Adrenal gland (tissue), 12 donors: ENCODE measurements around the gene RALY. TPM values are rescaled to one million over a fixed set of nuclear protein-coding genes. Genes with fewer than 3 reads are reported as not detected.

ENCODE experiments used
- microRNA-seq, 3 donors: library from miRNA; unstranded; fragments of <30 nt; microRNA quantifications; one replicate each; pipeline ENCODE4, GENCODE V29; 2017 to 2020
- polyA plus RNA-seq, 3 donors: library from polyadenylated mRNA; stranded (reverse); fragments of 200-250 nt in 2 of 3; fragments of 350-450 nt in 1 of 3; fragmentation: Illumina TruSeq in 1 of 3; extraction: RNeasy Lipid Tissue Mini Kit (QIAGEN cat#74804) in 1 of 3; gene quantifications; one replicate each; pipeline ENCODE4 v1.2.3, GENCODE V29; 2013 to 2014
- small RNA-seq, 2 donors: library from RNA; depleted of rRNA; stranded (forward); fragments of <200 nt; gene quantifications; one replicate each; pipeline ENCODE3, GENCODE V24; 2016
- total RNA-seq, 9 donors: library from RNA; depleted of rRNA in 4 of 9; stranded (reverse); fragments of >200 nt in 4 of 9; fragments of 120-200 nt in 1 of 9; fragmentation: NEBNext Ultra II Directional in 1 of 9; extraction: Animal tissue kit (Norgen Biotek cat#: 25700) in 1 of 9; gene quantifications; one replicate each; pipeline versions ENCODE4 v1.1.0 to v1.2.4, GENCODE V29; 2013 to 2023
- donor health status: healthy with polysubstance abuse.
- donor health status: Bipolar disorder and iron deficiency.
- donor health status: DM: yes; HTN: yes; CAD: no.
- donor health status: DM: no; HTN: no; CAD: no.
- donor health status: DM: no; HTN: no; CAD: no.
- donor health status: DM: yes; HTN: yes; CAD: no.

RALY gene
- total and polyA plus RNA-seq, 12 donors: 30.0 to 128 (median 78.1) TPM

Small RNAs within 50 kb of the gene (microRNA-seq; reads per million reads assigned to microRNA genes)
- gene MIR4755: 0 reads per million in 3 donors

Small RNAs within 50 kb of the gene (small RNA-seq; reads per million reads assigned to genes)
- 0 to 0.36 reads per million in 2 donors for gene MIR4755

Other genes starting within 250 kb of the RALY start
- 100 to 1,000 TPM in 5 of 9 donors, 10 to 100 TPM in 4; 55.1 to 132 (median 101) TPM for gene CHMP4B, start 182.6 kb upstream of the RALY start, total RNA-seq
- 100 to 1,000 TPM in 1 of 3 donors, 10 to 100 TPM in 2; 68.5 to 150 (median 86.3) TPM for gene CHMP4B, start 182.6 kb upstream of the RALY start, polyA plus RNA-seq
- gene EIF2S2, start 118.3 kb downstream of the RALY start, total RNA-seq: 100 to 1,000 TPM in 1 of 9 donors, 10 to 100 TPM in 8; 33.6 to 165 (median 50.9) TPM
- 100 to 1,000 TPM in 1 of 3 donors, 10 to 100 TPM in 2; 26.7 to 204 (median 31.8) TPM for gene EIF2S2, start 118.3 kb downstream of the RALY start, polyA plus RNA-seq
- 1 to 10 TPM in 1 of 9 donors, under 1 TPM in 4, not detected in 4; 0.46 to 1.0 (median 0.83) TPM for gene ASIP, start 247.5 kb downstream of the RALY start, total RNA-seq
- gene ASIP, start 247.5 kb downstream of the RALY start, polyA plus RNA-seq: 10 to 100 TPM in 1 of 3 donors, 1 to 10 TPM in 1, not detected in 1; 3.2 to 15.1 TPM